ENCODE data around the gene EEF2. TPM values are rescaled to one million over a fixed set of nuclear protein-coding genes. Genes with fewer than 3 reads are reported as not detected.
A peak's percentile ranks its signal among the peaks of the same experiment; 100 is the strongest.

The EEF2 gene
- total and polyA plus RNA-seq, 2 donors (not counting 3 experiments of a cell fraction or from before 2014, with no cell fraction given) = 1,496 to 2,318 TPM

- H3K4me2 ChIP-seq (ENCODE audit: insufficient read depth, low read length) = peak overlapping the region; percentile 75
- H3K9me1 ChIP-seq (replicated peaks; ENCODE audit: control insufficient read depth, extremely low read depth, insufficient read depth, low read length) = no peaks in the 10 kb centered on the region
- H2AFZ ChIP-seq (ENCODE audit: low read depth, low read length) = no peak overlapping the region
- H3K4me3 ChIP-seq (replicated peaks in 1 of 3; ENCODE audit: insufficient read depth in 1 of 3, low read depth in 1 of 3, low read length in 3 of 3) = peak overlapping the region; percentile 79 to 93 (median 86)
- no peak for TF ChIP-seq GATA2 (IDR thresholded peaks at IDR 0.05; ENCODE audit: insufficient read depth, insufficient read length, low read depth, low read length)
- no peak for TF ChIP-seq POLR2AphosphoS5 (IDR thresholded peaks at IDR 0.05; ENCODE audit: insufficient read depth, low read depth, low read length)
- no peak for TF ChIP-seq MAX (IDR thresholded peaks at IDR 0.05; ENCODE audit: insufficient read depth, insufficient read length)
- TF ChIP-seq JUN (IDR thresholded peaks at IDR 0.05; ENCODE audit: borderline replicate concordance, insufficient read depth, insufficient read length, low read depth) = no peak
- TF ChIP-seq FOS (IDR thresholded peaks at IDR 0.05; ENCODE audit: borderline replicate concordance, insufficient read depth, low read length) = no peak
- TF ChIP-seq CTCF (IDR thresholded peaks at IDR 0.05; ENCODE audit: extremely low read depth in 1 of 2, insufficient read depth in 1 of 2, low read depth in 1 of 2, low read length in 2 of 2) = no peak
- TF ChIP-seq MYC (IDR thresholded peaks at IDR 0.05; ENCODE audit: low read depth, low read length) = no peak
- TF ChIP-seq EZH2 (IDR thresholded peaks at IDR 0.05; ENCODE audit: borderline replicate concordance, low read depth, low read length, severe bottlenecking) = no peak
- no peak for TF ChIP-seq POLR2A (IDR thresholded peaks at IDR 0.05; ENCODE audit: low read depth, low read length)
- peaks cover 8 to 22% of the 10 kb centered on the region in 2 experiments for H3K36me3 ChIP-seq (ENCODE audit: control insufficient read depth in 2 of 2, extremely low read depth in 1 of 2, insufficient read depth in 2 of 2, low read length in 2 of 2)
- BruUV-seq (replicated peaks) = no TSS peak
- no peaks in the 10 kb centered on the region for H3K9me3 ChIP-seq (replicated peaks; ENCODE audit: control insufficient read depth, insufficient read depth, low read length)
- no peaks in the 10 kb centered on the region for H3K27me3 ChIP-seq (ENCODE audit: control insufficient read depth in 2 of 2, insufficient read depth in 2 of 2, low read length in 2 of 2)
- dilution Hi-C loops (cut with MboI; ENCODE audit: extremely low pct_ligation_motif_present, low sequenced_read_pairs) (no loop called here), intact Hi-C loops (cut with micrococcal nuclease) (no loop called here)
- H3K79me2 ChIP-seq (ENCODE audit: control insufficient read depth, insufficient read depth, low read length) = peaks cover 45% of the 10 kb centered on the region
- H3K27ac ChIP-seq (ENCODE audit: insufficient read depth, low read depth, low read length) = peak overlapping the region; percentile 92
- ChIA-PET POLR2A (interaction anchor here (1.0 to 4.9 kb wide), 3 partner anchors 10 to 17 kb away, joined by 3 to 82 read pairs (median 3); partner anchors contain the start of gene EEF2), CTCF (interaction anchor here (1.0 to 2.2 kb wide), 4 partner anchors 14 to 17 kb away, joined by 4 to 34 read pairs (median 8); partner anchors contain the start of gene EEF2)
- DNase-seq (ENCODE audit: low read depth, low spot score) (no peak), FAIRE-seq (no peak)
- H4K20me1 ChIP-seq (replicated peaks; ENCODE audit: control insufficient read depth, extremely low read depth, insufficient read depth, low read length) = no peaks in the 10 kb centered on the region
- H3K4me1 ChIP-seq (ENCODE audit: control insufficient read depth, extremely low read depth, insufficient read depth, low read length) = peaks cover 23% of the 10 kb centered on the region
- H3K9ac ChIP-seq (replicated peaks; ENCODE audit: extremely low read depth, insufficient read depth, low read length) = peak overlapping the region; percentile 98
Measured at GRCh38 chr19:3970313-3970807, 14.9 kb downstream of the EEF2 start.
